Measurements from ENCODE around the gene ZCCHC7. TPM values are rescaled to one million over a fixed set of nuclear protein-coding genes. Genes with fewer than 3 reads are reported as not detected.

Gene ZCCHC7
- total RNA-seq, 4 donors from 2014 or later = 11.7 to 24.6 (median 13.6) TPM

DNA sequence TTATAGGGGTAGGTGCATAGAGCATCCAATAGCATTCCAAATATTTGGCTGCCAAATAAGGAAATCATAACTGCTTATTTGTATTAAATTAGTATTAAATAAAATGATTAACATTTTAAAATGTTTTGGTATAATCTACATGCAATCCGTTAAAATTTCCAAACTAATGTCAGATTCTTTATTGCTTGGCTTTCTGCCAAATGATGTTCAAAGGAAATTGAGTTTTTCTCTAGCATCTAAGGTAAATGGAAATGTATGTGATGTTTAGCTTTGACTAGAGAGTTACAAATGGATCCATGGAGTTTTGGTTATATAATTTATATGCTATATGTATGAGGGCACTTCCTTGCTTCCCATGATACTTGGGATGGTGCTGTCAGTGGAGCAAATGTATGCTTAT, 121.7 kb downstream of the ZCCHC7 start:
- ATAC-seq (ENCODE audit: low FRiP score) = no peak
- TF ChIP-seq CTCF (IDR thresholded peaks at IDR 0.05) = no peak

GRCh38 chr9:37243588-37244345, 123.4 kb downstream of the ZCCHC7 start:
- ATAC-seq (ENCODE audit: low FRiP score) (no peak), DNase-seq (ENCODE audit: low spot score) (no peak)
- TF ChIP-seq CTCF (IDR thresholded peaks at IDR 0.05) = no peak

More for the DNA sequence above, 121.7 kb downstream of the ZCCHC7 start:
- no peak for DNase-seq (ENCODE audit: low spot score)

DNA sequence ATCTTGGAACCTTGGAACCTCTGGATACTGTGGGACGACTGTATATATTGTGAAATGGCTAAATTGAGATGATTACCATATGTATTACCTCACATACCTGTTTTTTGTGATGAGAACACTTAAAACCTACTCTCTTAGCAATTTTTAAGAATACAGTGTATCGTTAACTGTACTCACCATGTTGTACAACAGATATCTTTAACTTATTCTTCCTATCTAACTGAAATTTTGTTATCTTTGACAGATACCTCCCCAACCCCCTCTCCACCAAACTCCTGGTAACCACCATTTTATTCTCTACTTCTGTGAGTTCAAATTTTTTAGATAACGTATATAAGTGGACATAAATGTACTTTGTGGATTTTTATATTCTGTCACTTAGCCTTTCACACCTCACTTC, 126.5 kb downstream of the ZCCHC7 start:
- no peak for ATAC-seq (ENCODE audit: low FRiP score)
- TF ChIP-seq CTCF (IDR thresholded peaks at IDR 0.05) = no peak
- no peak for DNase-seq (ENCODE audit: low spot score)

DNA sequence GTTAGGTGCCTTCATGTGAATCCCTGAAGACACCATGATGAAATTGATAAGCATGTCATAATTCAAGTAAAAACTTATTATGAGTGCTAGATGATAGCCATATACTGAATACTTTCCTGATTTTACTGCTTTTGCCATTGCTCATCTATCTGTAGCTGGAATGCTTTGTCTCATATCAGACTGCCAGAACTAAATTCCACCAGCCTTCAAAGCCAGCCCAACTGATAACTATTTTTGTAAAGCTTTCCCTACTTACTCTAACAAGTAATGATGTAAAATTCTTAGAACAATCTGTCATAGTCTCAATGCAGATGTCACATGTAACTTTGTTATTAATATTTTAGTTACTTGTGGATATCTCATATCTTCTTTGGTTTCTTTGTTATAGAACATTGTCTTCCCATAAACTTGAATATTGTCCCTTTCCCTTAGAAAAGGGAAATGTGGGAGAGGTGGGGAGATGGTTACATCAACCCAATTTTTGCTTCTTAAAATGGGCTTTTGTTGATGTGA, 128.3 kb downstream of the ZCCHC7 start:
- ATAC-seq (ENCODE audit: low FRiP score) (no peak), DNase-seq (ENCODE audit: low spot score) (no peak)
- TF ChIP-seq CTCF (IDR thresholded peaks at IDR 0.05) = no peak

DNA sequence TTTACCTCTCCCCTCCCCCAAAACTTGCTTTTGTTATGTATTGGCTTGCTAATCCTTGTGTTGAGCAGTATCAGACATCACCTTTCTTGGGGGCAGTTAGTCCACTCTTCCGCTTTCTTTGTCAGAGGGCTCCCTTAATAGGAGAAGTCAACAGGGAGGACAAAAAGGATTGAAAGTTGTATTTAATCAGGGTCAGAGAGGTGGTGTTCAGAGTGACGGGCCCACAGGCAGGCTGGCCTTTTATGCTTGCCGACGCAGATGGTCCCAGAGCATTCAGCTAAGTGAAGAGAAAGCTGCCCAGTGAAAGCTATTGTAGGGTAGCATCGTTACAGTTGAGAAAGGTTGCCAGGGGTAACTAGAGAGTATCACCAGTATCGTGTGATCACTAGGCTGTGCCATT, 131.1 kb downstream of the ZCCHC7 start:
- ATAC-seq (ENCODE audit: low FRiP score) = no peak
- no peak for TF ChIP-seq CTCF (IDR thresholded peaks at IDR 0.05)
- no peak for DNase-seq (ENCODE audit: low spot score)

GRCh38 chr9:37253377-37253937, 133.1 kb downstream of the ZCCHC7 start:
- no peak for DNase-seq (ENCODE audit: low spot score)
- no peak for TF ChIP-seq CTCF (IDR thresholded peaks at IDR 0.05)
- no peak for ATAC-seq (ENCODE audit: low FRiP score)

DNA sequence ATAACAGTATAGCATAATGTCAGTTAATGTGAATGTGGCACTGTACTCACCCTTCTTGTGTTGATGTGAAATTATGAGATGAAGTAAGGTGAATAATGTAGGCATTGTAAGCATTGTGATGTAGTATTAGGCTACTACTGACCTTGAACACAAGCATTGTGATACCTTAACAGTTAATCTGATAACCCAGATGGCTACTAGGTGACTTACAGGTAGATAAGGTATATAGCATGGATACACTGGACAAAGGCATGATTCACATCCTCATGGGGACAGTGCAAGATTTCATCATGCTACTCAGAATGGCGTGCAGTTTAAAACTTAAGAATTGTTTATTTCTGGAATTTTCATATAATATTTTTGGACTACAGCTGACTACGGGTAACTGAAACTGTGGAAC, 134.8 kb downstream of the ZCCHC7 start:
- no peak for TF ChIP-seq CTCF (IDR thresholded peaks at IDR 0.05)
- no peak for ATAC-seq (ENCODE audit: low FRiP score)
- DNase-seq (ENCODE audit: low spot score) = no peak
